OCI-LY7 (cell line): ENCODE measurements around the gene EMSY.

Experiments used
- CTCF ChIP-seq: fragments of 200-600 bp; sonication (generic); conservative IDR thresholded peaks from 2 replicates; pipeline ENCODE4 v1.5.1; 2014; ENCODE audit warnings: mild to moderate bottlenecking, antibody characterized with exemption, low read length, moderate library complexity, mixed read lengths
- EZH2phosphoT487 ChIP-seq: fragments of 200-600 bp; sonication (generic); IDR thresholded peaks from 2 replicates; pipeline ENCODE4 v1.6.1; 2018; ENCODE audit warnings: low read depth, borderline replicate concordance, mild to moderate bottlenecking, mixed run types, antibody characterized with exemption, low read length, moderate library complexity, mixed read lengths

DNA sequence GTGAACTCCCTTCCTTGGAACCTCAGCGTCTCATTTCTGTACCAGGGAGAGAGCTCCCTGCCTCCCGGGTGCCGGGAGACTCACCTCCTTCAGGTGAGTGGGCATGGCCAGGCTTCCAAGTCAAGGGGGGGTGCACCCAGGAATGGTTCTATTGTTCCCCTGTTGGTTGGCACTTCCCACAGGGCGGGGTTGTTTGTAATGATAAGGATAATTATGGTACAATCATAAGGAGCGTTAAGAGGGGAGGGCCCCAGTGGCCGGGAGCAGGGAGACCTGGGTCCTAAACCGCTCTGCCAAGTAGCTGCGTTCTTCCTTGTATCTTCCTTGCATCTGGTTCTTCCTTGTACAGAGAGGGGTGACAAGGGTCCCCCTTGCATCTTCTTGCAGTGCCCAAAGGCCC lies 146.6 kb downstream of the EMSY start:
- TF ChIP-seq CTCF (no peak), EZH2phosphoT487 (no peak)
